Measurements from ENCODE around the gene GFOD2. TPM values are rescaled to one million over a fixed set of nuclear protein-coding genes. Genes with fewer than 3 reads are reported as not detected.
A peak's percentile ranks its signal among the peaks of the same experiment; 100 is the strongest.

GFOD2 gene
- total RNA-seq, 2 experiments from 2014 or later: 7.3 to 8.2 TPM

GRCh38 chr16:67665598-67665997 is 53.5 kb downstream of the GFOD2 start:
- DNase-seq: no peak
- H3K9me3 Mint-ChIP-seq: no peaks in the 10 kb centered on the region
- intact Hi-C loops (cut with micrococcal nuclease): no loop called here
- peaks cover 1% of the 10 kb centered on the region for H3K36me3 Mint-ChIP-seq (ENCODE audit: low read depth)
- H3K4me3 Mint-ChIP-seq: peak overlapping the region; percentile 75
- CTCF ChIA-PET: interaction anchor here (0.6 to 13.5 kb wide), 6 partner anchors 11 to 297 kb away, joined by 3 to 131 read pairs (median 5); no protein-coding TSS in a partner anchor
- no peak overlapping the region for H3K27ac Mint-ChIP-seq
- H3K4me1 Mint-ChIP-seq (ENCODE audit: low read depth): peaks cover 23% of the 10 kb centered on the region
- no peaks in the 10 kb centered on the region for H3K27me3 Mint-ChIP-seq (ENCODE audit: low read depth)

GRCh38 chr16:67664871-67665270 is 54.2 kb downstream of the GFOD2 start:
- no peak for DNase-seq
- Mint-ChIP-seq H3K27ac (no peak overlapping the region), H3K36me3 (ENCODE audit: low read depth) (peaks cover 1% of the 10 kb centered on the region), H3K27me3 (ENCODE audit: low read depth) (no peaks in the 10 kb centered on the region), H3K4me1 (ENCODE audit: low read depth) (peaks cover 23% of the 10 kb centered on the region), H3K9me3 (no peaks in the 10 kb centered on the region), H3K4me3 (no peak overlapping the region)
- CTCF ChIA-PET: interaction anchor here (0.8 to 13.5 kb wide), 3 partner anchors 9 to 144 kb away, joined by 3 to 131 read pairs (median 3); no protein-coding TSS in a partner anchor
- intact Hi-C loops (cut with micrococcal nuclease): no loop called here

- Mint-ChIP-seq H3K4me3 (no peak overlapping the region), H3K36me3 (ENCODE audit: low read depth) (peaks cover 1% of the 10 kb centered on the region), H3K27me3 (ENCODE audit: low read depth) (no peaks in the 10 kb centered on the region), H3K4me1 (ENCODE audit: low read depth) (peaks cover 24% of the 10 kb centered on the region), H3K9me3 (no peaks in the 10 kb centered on the region), H3K27ac (no peak overlapping the region)
- DNase-seq: no peak
- CTCF ChIA-PET: interaction anchor here (0.7 to 13.5 kb wide), 5 partner anchors 10 to 271 kb away, joined by 3 to 131 read pairs (median 4); no protein-coding TSS in a partner anchor
- intact Hi-C loops (cut with micrococcal nuclease): no loop called here
These were observed 54.9 kb downstream of the GFOD2 start for GRCh38 chr16:67664258-67664657.

GRCh38 chr16:67663877-67664222 is 55.3 kb downstream of the GFOD2 start:
- H3K27me3 Mint-ChIP-seq (ENCODE audit: low read depth): no peaks in the 10 kb centered on the region
- H3K9me3 Mint-ChIP-seq: no peaks in the 10 kb centered on the region
- CTCF ChIA-PET: interaction anchor here (0.7 to 13.5 kb wide), 6 partner anchors 8 to 272 kb away, joined by 3 to 131 read pairs (median 5); no protein-coding TSS in a partner anchor
- peaks cover 28% of the 10 kb centered on the region for H3K4me1 Mint-ChIP-seq (ENCODE audit: low read depth)
- no peak overlapping the region for H3K27ac Mint-ChIP-seq
- no peak for DNase-seq
- H3K36me3 Mint-ChIP-seq (ENCODE audit: low read depth): peaks cover 1% of the 10 kb centered on the region
- intact Hi-C loops (cut with micrococcal nuclease): no loop called here
- H3K4me3 Mint-ChIP-seq: no peak overlapping the region

GRCh38 chr16:67663151-67663876 is 55.8 kb downstream of the GFOD2 start:
- Mint-ChIP-seq H3K36me3 (ENCODE audit: low read depth) (peaks cover 1% of the 10 kb centered on the region), H3K4me3 (no peak overlapping the region), H3K4me1 (ENCODE audit: low read depth) (peaks cover 31% of the 10 kb centered on the region), H3K9me3 (no peaks in the 10 kb centered on the region), H3K27me3 (ENCODE audit: low read depth) (no peaks in the 10 kb centered on the region), H3K27ac (no peak overlapping the region)
- intact Hi-C loops (cut with micrococcal nuclease): no loop called here
- peak; percentile 56 for DNase-seq
- CTCF ChIA-PET: interaction anchor here (0.5 to 13.5 kb wide), 9 partner anchors 9 to 272 kb away, joined by 3 to 131 read pairs (median 4); no protein-coding TSS in a partner anchor

DNA sequence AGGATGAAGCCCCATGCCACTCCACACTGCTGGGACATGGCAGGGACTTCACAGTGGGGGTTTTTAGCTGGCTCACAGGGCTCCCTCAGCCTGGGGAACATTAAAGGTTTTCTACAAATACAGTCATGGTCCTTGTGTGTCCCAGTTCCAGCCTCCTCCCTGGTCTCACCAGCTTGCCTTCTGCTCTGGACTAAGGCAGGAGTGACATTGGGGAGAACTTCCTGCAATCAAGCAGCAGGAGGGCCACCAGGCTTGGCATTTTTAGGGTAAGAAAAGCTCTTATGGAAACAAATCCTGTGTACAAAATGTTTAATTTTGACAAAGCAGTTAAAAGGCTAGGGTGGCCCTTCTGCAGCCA is 56.5 kb downstream of the GFOD2 start:
- H3K27me3 Mint-ChIP-seq (ENCODE audit: low read depth): no peaks in the 10 kb centered on the region
- intact Hi-C loops (cut with micrococcal nuclease): no loop called here
- no peak overlapping the region for H3K4me3 Mint-ChIP-seq
- H3K27ac Mint-ChIP-seq: no peak overlapping the region
- no peaks in the 10 kb centered on the region for H3K9me3 Mint-ChIP-seq
- no peak for DNase-seq
- peaks cover 32% of the 10 kb centered on the region for H3K4me1 Mint-ChIP-seq (ENCODE audit: low read depth)
- H3K36me3 Mint-ChIP-seq (ENCODE audit: low read depth): peaks cover 5% of the 10 kb centered on the region
- CTCF ChIA-PET: interaction anchor here (0.5 to 13.5 kb wide), 7 partner anchors 18 to 146 kb away, joined by 3 to 131 read pairs (median 3); no protein-coding TSS in a partner anchor

GRCh38 chr16:67661886-67662652 is 57.0 kb downstream of the GFOD2 start:
- intact Hi-C loops (cut with micrococcal nuclease): loop anchor here (2.0 kb wide), 5 partner anchors 57 to 435 kb away; partner anchors contain the start of genes GFOD2, PSKH1, RANBP10 and TMEM208
- peak overlapping the region; percentile 90 for H3K4me3 Mint-ChIP-seq
- peaks cover 5% of the 10 kb centered on the region for H3K36me3 Mint-ChIP-seq (ENCODE audit: low read depth)
- DNase-seq: no peak
- H3K9me3 Mint-ChIP-seq: no peaks in the 10 kb centered on the region
- CTCF ChIA-PET: interaction anchor here (0.6 to 13.5 kb wide), 4 partner anchors 18 to 146 kb away, joined by 3 to 131 read pairs (median 3); no protein-coding TSS in a partner anchor
- H3K27me3 Mint-ChIP-seq (ENCODE audit: low read depth): no peaks in the 10 kb centered on the region
- peaks cover 26% of the 10 kb centered on the region for H3K4me1 Mint-ChIP-seq (ENCODE audit: low read depth)
- no peak overlapping the region for H3K27ac Mint-ChIP-seq

DNA sequence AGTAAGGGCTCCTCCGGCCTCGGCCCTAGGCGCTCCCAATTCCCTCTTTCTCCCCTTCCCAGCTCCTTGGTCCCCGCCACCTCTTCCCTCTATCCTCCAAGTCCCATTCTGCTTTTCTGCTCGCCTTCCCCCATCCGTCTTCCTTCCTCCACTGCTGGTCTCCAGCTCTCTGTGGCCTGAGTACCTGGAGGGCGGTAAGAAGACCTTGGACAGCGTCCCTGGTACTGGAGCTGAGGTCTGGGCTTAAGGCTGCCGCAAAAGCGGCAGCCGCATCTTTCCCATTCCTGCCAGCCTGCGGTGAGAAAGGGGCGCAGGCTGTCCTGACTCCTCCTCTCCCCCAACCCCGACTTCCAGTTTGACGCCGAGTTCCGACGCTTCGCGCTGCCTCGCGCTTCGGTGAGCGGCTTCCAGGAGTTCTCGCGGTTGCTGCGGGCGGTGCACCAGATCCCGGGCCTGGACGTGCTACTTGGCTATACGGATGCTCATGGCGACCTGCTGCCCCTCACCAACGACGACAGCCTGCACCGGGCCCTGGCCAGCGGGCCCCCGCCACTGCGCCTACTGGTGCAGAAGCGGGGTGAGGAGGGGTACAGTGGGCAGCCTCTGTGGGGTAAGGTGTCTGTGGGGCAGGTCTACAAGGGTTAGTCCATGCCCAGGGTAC is 57.9 kb downstream of the GFOD2 start:
- DNase-seq: peak; percentile 39
- intact Hi-C loops (cut with micrococcal nuclease): loop anchor here (2.0 kb wide), 5 partner anchors 58 to 434 kb away; partner anchors contain the start of genes GFOD2, PSKH1, RANBP10 and TMEM208
- Mint-ChIP-seq H3K27me3 (ENCODE audit: low read depth) (no peaks in the 10 kb centered on the region), H3K36me3 (ENCODE audit: low read depth) (peaks cover 5% of the 10 kb centered on the region), H3K4me3 (peak overlapping the region; percentile 90), H3K27ac (peak overlapping the region; percentile 53), H3K9me3 (no peaks in the 10 kb centered on the region), H3K4me1 (ENCODE audit: low read depth) (peaks cover 25% of the 10 kb centered on the region)
- CTCF ChIA-PET: interaction anchor here (1.1 to 13.5 kb wide), 4 partner anchors 8 to 140 kb away, joined by 3 to 131 read pairs (median 22); partner anchors contain the start of gene CARMIL2

DNA sequence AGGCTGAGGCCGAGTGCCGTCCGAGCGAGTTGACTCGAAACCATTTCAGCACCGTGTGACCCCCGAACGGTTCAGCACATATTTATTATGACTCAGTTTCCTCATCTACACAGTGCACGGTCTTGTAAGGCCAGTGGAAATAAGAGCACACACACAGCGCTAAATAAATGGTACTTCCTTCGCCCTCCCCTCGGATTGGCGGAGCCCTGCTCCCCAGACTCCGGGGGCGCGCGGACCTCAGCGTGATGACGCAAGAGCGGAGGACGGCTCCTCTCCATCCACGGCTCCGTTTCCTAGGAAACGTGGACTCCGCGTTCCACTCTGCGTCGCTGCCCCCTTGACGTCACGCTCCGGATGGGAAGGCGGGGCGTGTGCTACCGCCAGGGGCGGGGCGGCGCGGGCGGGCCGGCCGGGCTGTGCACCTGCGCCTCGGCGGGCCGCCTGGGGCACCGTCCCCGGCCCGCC is 58.5 kb downstream of the GFOD2 start, which contains the start of gene PARD6A:
Gene PARD6A (plus strand): TSS at position 397 of the 465 bp plus-strand sequence. CDS start 79 bp downstream, outside the sequence.
- H3K36me3 Mint-ChIP-seq (ENCODE audit: low read depth): peaks cover 9% of the 10 kb centered on the region
- peak; percentile 97 for DNase-seq
- H3K27me3 Mint-ChIP-seq (ENCODE audit: low read depth): no peaks in the 10 kb centered on the region
- no peaks in the 10 kb centered on the region for H3K9me3 Mint-ChIP-seq
- peak within 1 kb of the TSS; percentile 92 for H3K27ac Mint-ChIP-seq
- CTCF ChIA-PET: interaction anchor here (1.0 to 13.5 kb wide), 6 partner anchors 9 to 139 kb away, joined by 3 to 131 read pairs (median 14); partner anchors contain the start of genes CARMIL2 and CTCF
- intact Hi-C loops (cut with micrococcal nuclease): loop anchor here (1.0 to 2.0 kb wide), 12 partner anchors 8 to 434 kb away; partner anchors contain the start of genes ATP6V0D1, CARMIL2, CTCF and GFOD2
- H3K4me3 Mint-ChIP-seq: peak within 1 kb of the TSS; percentile 90
- peaks cover 21% of the 10 kb centered on the region for H3K4me1 Mint-ChIP-seq (ENCODE audit: low read depth)

GRCh38 chr16:67659675-67660563 is 59.2 kb downstream of the GFOD2 start, which contains the start of gene ACD:
Gene ACD (minus strand): TSS chr16:67660260. CDS start chr16:67660220, 40 bp downstream.
- Mint-ChIP-seq H3K9me3 (no peaks in the 10 kb centered on the region), H3K4me1 (ENCODE audit: low read depth) (peaks cover 21% of the 10 kb centered on the region), H3K4me3 (peak within 1 kb of the TSS; percentile 90), H3K27me3 (ENCODE audit: low read depth) (no peaks in the 10 kb centered on the region), H3K27ac (peak within 1 kb of the TSS; percentile 92), H3K36me3 (ENCODE audit: low read depth) (peaks cover 12% of the 10 kb centered on the region)
- CTCF ChIA-PET: interaction anchor here (1.0 to 13.5 kb wide), 6 partner anchors 15 to 139 kb away, joined by 3 to 131 read pairs (median 16); partner anchors contain the start of genes CARMIL2 and CTCF
- intact Hi-C loops (cut with micrococcal nuclease): loop anchor here (1.0 to 2.0 kb wide), 12 partner anchors 8 to 433 kb away; partner anchors contain the start of genes ATP6V0D1, CARMIL2, CTCF and GFOD2
- DNase-seq: peak; percentile 92
